A673 (cell line): Measurements from ENCODE around the gene TMEM200C. TPM values are rescaled to one million over a fixed set of nuclear protein-coding genes. Genes with fewer than 3 reads are reported as not detected.

ENCODE experiments used
- BruUV-seq: library from RNA; stranded (reverse); fragments of 400-500 nt; replicated peaks from 2 replicates; lab custom pipeline; 2021; lab: Mats Ljungman, UMichigan
- CTCF ChIA-PET: fragments of 300-600 bp; sonication (Branson Sonifier 250); formaldehyde crosslinking; loops from one replicate; lab custom pipeline; 2022; ENCODE audit warnings: antibody characterized with exemption; lab: Charles Lee
- POLR2A ChIA-PET: fragments of 300-600 bp; sonication (Branson Sonifier 250); formaldehyde crosslinking; loops from one replicate; lab custom pipeline; 2022; ENCODE audit warnings: antibody characterized with exemption; ENCODE audit not compliant: low non-redundant PET; lab: Charles Lee
- DNase-seq: peaks from one replicate; pipeline ENCODE4 v3.0.0-alpha.2; 2015; ENCODE audit warnings: low spot score
- H3K27ac ChIP-seq: fragments of 200-600 bp; sonication (generic); 2 replicates; pipeline ENCODE4 v1.5.1; 2016; ENCODE audit warnings: mixed run types, low read depth, mild to moderate bottlenecking, mixed read lengths, antibody characterized with exemption, low read length; ENCODE audit not compliant: poor library complexity, severe bottlenecking
- H3K27me3 ChIP-seq: fragments of 200-600 bp; sonication (generic); replicated peaks from 2 replicates; pipeline ENCODE4 v1.6.1; 2017; ENCODE audit warnings: mixed run types, low read depth, mild to moderate bottlenecking, mixed read lengths, antibody characterized with exemption, low read length; ENCODE audit not compliant: insufficient read depth, poor library complexity
- H3K36me3 ChIP-seq: fragments of 200-600 bp; sonication (generic); 2 replicates; pipeline ENCODE4 v1.6.1; 2016; ENCODE audit warnings: mixed run types, mild to moderate bottlenecking, mixed read lengths, antibody characterized with exemption, low read length; ENCODE audit not compliant: insufficient read depth, poor library complexity, severe bottlenecking
- H3K4me1 ChIP-seq: fragments of 200-600 bp; sonication (generic); 2 replicates; pipeline ENCODE4 v1.6.1; 2017; ENCODE audit warnings: mixed run types, mild to moderate bottlenecking, mixed read lengths, antibody characterized with exemption, low read length; ENCODE audit not compliant: insufficient read depth, poor library complexity, severe bottlenecking
- H3K4me3 ChIP-seq: fragments of 200-600 bp; sonication (generic); 2 replicates; pipeline ENCODE4 v1.5.1; 2016; ENCODE audit warnings: low read depth, mixed run types, mild to moderate bottlenecking, mixed read lengths, low read length; ENCODE audit not compliant: poor library complexity, severe bottlenecking
- H3K9me3 ChIP-seq: fragments of 200-600 bp; sonication (generic); 2 replicates; pipeline ENCODE4 v1.6.1; 2016; ENCODE audit warnings: mixed run types, low read depth, mild to moderate bottlenecking, mixed read lengths, antibody characterized with exemption, low read length; ENCODE audit not compliant: poor library complexity, severe bottlenecking
- EZH2 ChIP-seq: fragments of 200-600 bp; sonication (generic); IDR thresholded peaks from 2 replicates; pipeline ENCODE4 v1.6.1; 2017; ENCODE audit warnings: borderline replicate concordance, low read depth, mild to moderate bottlenecking, mixed read lengths, antibody characterized with exemption, low read length; ENCODE audit not compliant: poor library complexity, severe bottlenecking
- intact Hi-C: fragments of 100-400 bp; cut with micrococcal nuclease; formaldehyde crosslinking; loops from one replicate; pipeline ENCODE4 v1.10.0; 2022; ENCODE audit not compliant: unreplicated experiment
- total RNA-seq: library from RNA; stranded (reverse); gene quantifications from 2 replicates; pipeline ENCODE4 v1.2.3, GENCODE V29; 2021
- TF ChIP-seq, protein P1 (sequence below): fragments of 300-800, 200-600 bp; sonication (generic); conservative IDR thresholded peaks from 2 replicates; pipeline ENCODE4 v1.5.1; 2017; ENCODE audit warnings: low read depth, mild to moderate bottlenecking, antibody characterized with exemption, low read length, moderate library complexity, mixed read lengths

Gene TMEM200C
- total RNA-seq, 1 experiment from 2014 or later: not detected

DNA sequence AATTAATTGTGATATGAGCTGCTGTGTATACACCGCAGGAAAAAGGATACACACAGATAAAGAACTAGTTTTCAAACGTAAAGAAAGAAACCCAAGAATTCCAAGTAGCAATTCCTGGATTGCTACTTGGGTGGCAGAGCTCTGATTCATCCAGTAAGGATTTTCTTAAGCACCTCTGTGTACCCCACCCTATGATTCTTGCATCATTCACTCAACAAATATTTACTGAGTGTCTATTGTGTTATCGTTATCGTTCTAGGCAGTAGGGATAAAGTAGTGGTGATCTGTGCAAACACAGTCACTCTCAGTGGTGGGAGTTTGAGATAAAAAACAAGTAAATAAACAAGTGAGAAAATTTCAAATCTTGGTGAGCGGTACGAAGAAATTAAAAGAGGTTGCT is 4.9 kb upstream of the TMEM200C start:
- Histone ChIP-seq H3K27ac (no peak overlapping the region), H3K9me3 (no peaks in the 10 kb centered on the region), H3K27me3 (peaks cover 22% of the 10 kb centered on the region), H3K4me1 (no peaks in the 10 kb centered on the region), H3K4me3 (no peak overlapping the region), H3K36me3 (no peaks in the 10 kb centered on the region)
- TF ChIP-seq, protein P1, sequence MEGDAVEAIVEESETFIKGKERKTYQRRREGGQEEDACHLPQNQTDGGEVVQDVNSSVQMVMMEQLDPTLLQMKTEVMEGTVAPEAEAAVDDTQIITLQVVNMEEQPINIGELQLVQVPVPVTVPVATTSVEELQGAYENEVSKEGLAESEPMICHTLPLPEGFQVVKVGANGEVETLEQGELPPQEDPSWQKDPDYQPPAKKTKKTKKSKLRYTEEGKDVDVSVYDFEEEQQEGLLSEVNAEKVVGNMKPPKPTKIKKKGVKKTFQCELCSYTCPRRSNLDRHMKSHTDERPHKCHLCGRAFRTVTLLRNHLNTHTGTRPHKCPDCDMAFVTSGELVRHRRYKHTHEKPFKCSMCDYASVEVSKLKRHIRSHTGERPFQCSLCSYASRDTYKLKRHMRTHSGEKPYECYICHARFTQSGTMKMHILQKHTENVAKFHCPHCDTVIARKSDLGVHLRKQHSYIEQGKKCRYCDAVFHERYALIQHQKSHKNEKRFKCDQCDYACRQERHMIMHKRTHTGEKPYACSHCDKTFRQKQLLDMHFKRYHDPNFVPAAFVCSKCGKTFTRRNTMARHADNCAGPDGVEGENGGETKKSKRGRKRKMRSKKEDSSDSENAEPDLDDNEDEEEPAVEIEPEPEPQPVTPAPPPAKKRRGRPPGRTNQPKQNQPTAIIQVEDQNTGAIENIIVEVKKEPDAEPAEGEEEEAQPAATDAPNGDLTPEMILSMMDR: no peak
- no peak for TF ChIP-seq EZH2
- DNase-seq: no peak
- ChIA-PET POLR2A (no interaction called here), CTCF (no interaction called here)
- intact Hi-C loops: no loop called here
- no TSS peak for BruUV-seq

DNA sequence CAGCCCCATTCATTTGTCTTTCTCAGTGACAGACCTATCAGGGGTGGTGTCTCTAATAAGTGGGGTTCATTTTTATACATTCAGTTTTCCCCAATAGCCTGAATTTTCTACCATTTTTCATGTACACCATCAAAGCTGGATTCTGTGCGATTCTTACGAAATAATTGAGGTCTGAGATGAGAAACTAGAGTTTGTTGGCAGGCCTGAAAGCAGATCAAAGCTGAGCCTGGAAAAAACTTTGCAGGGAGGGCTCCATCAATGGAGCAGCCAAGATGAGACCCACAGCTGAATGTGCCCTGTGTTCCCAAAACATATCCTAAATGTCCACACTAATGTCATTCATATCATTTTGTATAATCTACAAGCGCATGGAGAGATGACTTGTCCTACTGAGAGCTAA is 4.5 kb upstream of the TMEM200C start:
- H3K36me3 ChIP-seq: no peaks in the 10 kb centered on the region
- ChIA-PET POLR2A (no interaction called here), CTCF (no interaction called here)
- no peaks in the 10 kb centered on the region for H3K4me1 ChIP-seq
- intact Hi-C loops: no loop called here
- no TSS peak for BruUV-seq
- no peak overlapping the region for H3K27ac ChIP-seq
- TF ChIP-seq, protein P1: no peak
- no peak for TF ChIP-seq EZH2
- H3K4me3 ChIP-seq: no peak overlapping the region
- H3K27me3 ChIP-seq: peaks cover 25% of the 10 kb centered on the region
- DNase-seq: no peak
- H3K9me3 ChIP-seq: no peaks in the 10 kb centered on the region

DNA sequence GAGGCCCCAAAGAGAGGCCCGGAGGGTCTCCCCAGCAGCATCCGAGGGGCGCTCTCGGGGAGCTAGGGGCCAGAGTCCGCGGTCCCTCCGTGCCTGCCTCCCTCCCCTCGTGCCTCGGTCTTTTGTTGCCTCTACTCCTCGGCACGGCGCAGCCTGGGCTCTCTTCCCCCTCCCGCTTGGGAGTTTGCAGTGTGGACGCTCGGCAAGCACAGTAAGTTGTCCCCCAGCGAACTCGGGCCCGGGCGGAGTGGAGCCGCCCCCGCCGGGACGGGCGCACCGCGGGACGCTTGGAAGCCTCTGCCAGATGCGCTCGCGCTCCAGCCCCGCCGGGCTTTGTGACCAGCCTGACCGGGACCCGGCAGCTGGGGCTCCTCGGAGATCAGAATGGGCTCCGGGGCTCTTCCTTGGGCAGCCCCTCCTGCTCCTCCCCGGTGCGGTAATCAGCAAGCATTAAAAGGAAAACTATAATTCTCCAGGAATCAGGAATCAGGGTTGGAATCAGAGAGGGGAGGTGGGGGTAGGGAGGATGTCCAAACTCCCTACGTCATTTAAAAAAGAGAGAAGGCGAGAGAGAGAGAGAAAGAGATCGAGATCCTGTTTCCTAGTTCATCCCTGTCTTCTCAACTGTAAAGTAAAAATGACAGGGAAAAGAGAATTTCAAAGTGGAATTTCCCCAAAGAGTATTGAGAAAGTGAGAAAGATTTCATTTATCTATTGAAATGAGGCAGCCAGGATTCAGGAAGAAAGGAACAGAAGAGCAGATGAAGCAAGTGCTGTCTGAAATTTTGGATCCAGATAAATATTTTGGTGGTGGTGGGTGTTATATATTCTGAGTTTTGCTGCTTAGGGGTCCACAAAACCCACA is 786 bp upstream of the TMEM200C start:
- TF ChIP-seq, protein P1: no peak
- TF ChIP-seq EZH2: peak; percentile 76
- H3K4me3 ChIP-seq: no peak overlapping the region
- ChIA-PET CTCF (no interaction called here), POLR2A (no interaction called here)
- intact Hi-C loops: no loop called here
- DNase-seq: no peak
- H3K27ac ChIP-seq: no peak overlapping the region
- no peaks in the 10 kb centered on the region for H3K36me3 ChIP-seq
- no peaks in the 10 kb centered on the region for H3K9me3 ChIP-seq
- BruUV-seq: no TSS peak
- no peaks in the 10 kb centered on the region for H3K4me1 ChIP-seq
- peaks cover 53% of the 10 kb centered on the region for H3K27me3 ChIP-seq
